Measurements from ENCODE around the gene KCNA10.

Gene KCNA10

GRCh38 chr1:110529011-110529410 is 10.0 kb upstream of the KCNA10 start:
- no peak overlapping the region for H3K4me3 ChIP-seq (ENCODE audit: low read depth in 1 of 2, low read length in 2 of 2)
- H3K9ac ChIP-seq (ENCODE audit: low read length): no peak overlapping the region
- H3K9me3 ChIP-seq (ENCODE audit: low read length): no peaks in the 10 kb centered on the region
- H3K4me1 ChIP-seq (ENCODE audit: insufficient read depth, low read length): no peaks in the 10 kb centered on the region
- H3K36me3 ChIP-seq (ENCODE audit: insufficient read depth, low read length): no peaks in the 10 kb centered on the region
- H3K27ac ChIP-seq (ENCODE audit: low read depth, low read length): no peak overlapping the region
- H3K27me3 ChIP-seq (ENCODE audit: control insufficient read depth in 1 of 2, insufficient read depth in 2 of 2, low read length in 2 of 2): peaks cover 0 to 23% of the 10 kb centered on the region in 2 donors

GRCh38 chr1:110526201-110526780 is 7.3 kb upstream of the KCNA10 start:
- no peaks in the 10 kb centered on the region for H3K9me3 ChIP-seq (ENCODE audit: low read length)
- H3K4me1 ChIP-seq (ENCODE audit: insufficient read depth, low read length): no peaks in the 10 kb centered on the region
- H3K27me3 ChIP-seq (ENCODE audit: control insufficient read depth in 1 of 2, insufficient read depth in 2 of 2, low read length in 2 of 2): peaks cover 0 to 26% of the 10 kb centered on the region in 2 donors
- H3K9ac ChIP-seq (ENCODE audit: low read length): no peak overlapping the region
- H3K27ac ChIP-seq (ENCODE audit: low read depth, low read length): no peak overlapping the region
- H3K36me3 ChIP-seq (ENCODE audit: insufficient read depth, low read length): no peaks in the 10 kb centered on the region
- no peak overlapping the region for H3K4me3 ChIP-seq (ENCODE audit: low read depth in 1 of 2, low read length in 2 of 2)

GRCh38 chr1:110525249-110525595 is 6.2 kb upstream of the KCNA10 start:
- no peak overlapping the region for H3K27ac ChIP-seq (ENCODE audit: low read depth, low read length)
- H3K36me3 ChIP-seq (ENCODE audit: insufficient read depth, low read length): no peaks in the 10 kb centered on the region
- no peak overlapping the region for H3K9ac ChIP-seq (ENCODE audit: low read length)
- no peaks in the 10 kb centered on the region for H3K4me1 ChIP-seq (ENCODE audit: insufficient read depth, low read length)
- H3K9me3 ChIP-seq (ENCODE audit: low read length): no peaks in the 10 kb centered on the region
- H3K27me3 ChIP-seq (ENCODE audit: control insufficient read depth in 1 of 2, insufficient read depth in 2 of 2, low read length in 2 of 2): peaks cover 0 to 23% of the 10 kb centered on the region in 2 donors
- no peak overlapping the region for H3K4me3 ChIP-seq (ENCODE audit: low read depth in 1 of 2, low read length in 2 of 2)

GRCh38 chr1:110524311-110525248 is 5.6 kb upstream of the KCNA10 start:
- peaks cover 0 to 21% of the 10 kb centered on the region in 2 donors for H3K27me3 ChIP-seq (ENCODE audit: control insufficient read depth in 1 of 2, insufficient read depth in 2 of 2, low read length in 2 of 2)

GRCh38 chr1:110523011-110523410 is 4.0 kb upstream of the KCNA10 start:
- Histone ChIP-seq H3K9ac (ENCODE audit: low read length) (no peak overlapping the region), H3K27ac (ENCODE audit: low read depth, low read length) (no peak overlapping the region), H3K27me3 (ENCODE audit: control insufficient read depth in 1 of 2, insufficient read depth in 2 of 2, low read length in 2 of 2) (peaks cover 0 to 15% of the 10 kb centered on the region in 2 donors), H3K4me1 (ENCODE audit: insufficient read depth, low read length) (no peaks in the 10 kb centered on the region), H3K9me3 (ENCODE audit: low read length) (no peaks in the 10 kb centered on the region), H3K36me3 (ENCODE audit: insufficient read depth, low read length) (no peaks in the 10 kb centered on the region), H3K4me3 (ENCODE audit: low read depth in 1 of 2, low read length in 2 of 2) (no peak overlapping the region)

More at GRCh38 chr1:110524311-110525248, 5.6 kb upstream of the KCNA10 start:
- no peak overlapping the region for H3K4me3 ChIP-seq (ENCODE audit: low read depth in 1 of 2, low read length in 2 of 2)
- H3K9me3 ChIP-seq (ENCODE audit: low read length): no peaks in the 10 kb centered on the region
- no peaks in the 10 kb centered on the region for H3K4me1 ChIP-seq (ENCODE audit: insufficient read depth, low read length)
- no peak overlapping the region for H3K27ac ChIP-seq (ENCODE audit: low read depth, low read length)
- no peaks in the 10 kb centered on the region for H3K36me3 ChIP-seq (ENCODE audit: insufficient read depth, low read length)
- no peak overlapping the region for H3K9ac ChIP-seq (ENCODE audit: low read length)

GRCh38 chr1:110522560-110522959 is 3.6 kb upstream of the KCNA10 start:
- Histone ChIP-seq H3K27ac (ENCODE audit: low read depth, low read length) (no peak overlapping the region), H3K9ac (ENCODE audit: low read length) (no peak overlapping the region), H3K4me3 (ENCODE audit: low read depth in 1 of 2, low read length in 2 of 2) (no peak overlapping the region), H3K36me3 (ENCODE audit: insufficient read depth, low read length) (no peaks in the 10 kb centered on the region), H3K27me3 (ENCODE audit: control insufficient read depth in 1 of 2, insufficient read depth in 2 of 2, low read length in 2 of 2) (peaks cover 0 to 15% of the 10 kb centered on the region in 2 donors), H3K9me3 (ENCODE audit: low read length) (no peaks in the 10 kb centered on the region), H3K4me1 (ENCODE audit: insufficient read depth, low read length) (no peaks in the 10 kb centered on the region)

GRCh38 chr1:110520827-110521226 is 1.9 kb upstream of the KCNA10 start:
- H3K4me3 ChIP-seq (ENCODE audit: low read depth in 1 of 2, low read length in 2 of 2): no peak overlapping the region
- no peaks in the 10 kb centered on the region for H3K36me3 ChIP-seq (ENCODE audit: insufficient read depth, low read length)
- no peak overlapping the region for H3K27ac ChIP-seq (ENCODE audit: low read depth, low read length)
- no peaks in the 10 kb centered on the region for H3K4me1 ChIP-seq (ENCODE audit: insufficient read depth, low read length)
- H3K9ac ChIP-seq (ENCODE audit: low read length): no peak overlapping the region
- H3K27me3 ChIP-seq (ENCODE audit: control insufficient read depth in 1 of 2, insufficient read depth in 2 of 2, low read length in 2 of 2): peaks cover 0 to 15% of the 10 kb centered on the region in 2 donors
- H3K9me3 ChIP-seq (ENCODE audit: low read length): no peaks in the 10 kb centered on the region

GRCh38 chr1:110515891-110516290 is 3.1 kb downstream of the KCNA10 start:
- Histone ChIP-seq H3K4me3 (ENCODE audit: low read depth in 1 of 2, low read length in 2 of 2) (no peak overlapping the region), H3K27me3 (ENCODE audit: control insufficient read depth in 1 of 2, insufficient read depth in 2 of 2, low read length in 2 of 2) (no peaks in the 10 kb centered on the region), H3K4me1 (ENCODE audit: insufficient read depth, low read length) (no peaks in the 10 kb centered on the region), H3K9ac (ENCODE audit: low read length) (no peak overlapping the region), H3K9me3 (ENCODE audit: low read length) (no peaks in the 10 kb centered on the region), H3K36me3 (ENCODE audit: insufficient read depth, low read length) (no peaks in the 10 kb centered on the region), H3K27ac (ENCODE audit: low read depth, low read length) (no peak overlapping the region)

- no peaks in the 10 kb centered on the region for H3K4me1 ChIP-seq (ENCODE audit: insufficient read depth, low read length)
- H3K27ac ChIP-seq (ENCODE audit: low read depth, low read length): no peak overlapping the region
- H3K4me3 ChIP-seq (ENCODE audit: low read depth in 1 of 2, low read length in 2 of 2): no peak overlapping the region
- H3K36me3 ChIP-seq (ENCODE audit: insufficient read depth, low read length): no peaks in the 10 kb centered on the region
- H3K9me3 ChIP-seq (ENCODE audit: low read length): no peaks in the 10 kb centered on the region
- no peaks in the 10 kb centered on the region for H3K27me3 ChIP-seq (ENCODE audit: control insufficient read depth in 1 of 2, insufficient read depth in 2 of 2, low read length in 2 of 2)
- H3K9ac ChIP-seq (ENCODE audit: low read length): no peak overlapping the region
Observed at GRCh38 chr1:110515041-110515440, 3.9 kb downstream of the KCNA10 start.

GRCh38 chr1:110513511-110513910 is 5.5 kb downstream of the KCNA10 start:
- Histone ChIP-seq H3K9ac (ENCODE audit: low read length) (no peak overlapping the region), H3K27ac (ENCODE audit: low read depth, low read length) (no peak overlapping the region), H3K9me3 (ENCODE audit: low read length) (no peaks in the 10 kb centered on the region), H3K27me3 (ENCODE audit: control insufficient read depth in 1 of 2, insufficient read depth in 2 of 2, low read length in 2 of 2) (no peaks in the 10 kb centered on the region), H3K36me3 (ENCODE audit: insufficient read depth, low read length) (no peaks in the 10 kb centered on the region), H3K4me3 (ENCODE audit: low read depth in 1 of 2, low read length in 2 of 2) (no peak overlapping the region), H3K4me1 (ENCODE audit: insufficient read depth, low read length) (no peaks in the 10 kb centered on the region)

- Histone ChIP-seq H3K9ac (ENCODE audit: low read length) (no peak overlapping the region), H3K36me3 (ENCODE audit: insufficient read depth, low read length) (no peaks in the 10 kb centered on the region), H3K4me3 (ENCODE audit: low read depth in 1 of 2, low read length in 2 of 2) (no peak overlapping the region), H3K27me3 (ENCODE audit: control insufficient read depth in 1 of 2, insufficient read depth in 2 of 2, low read length in 2 of 2) (no peaks in the 10 kb centered on the region), H3K4me1 (ENCODE audit: insufficient read depth, low read length) (no peaks in the 10 kb centered on the region), H3K9me3 (ENCODE audit: low read length) (no peaks in the 10 kb centered on the region), H3K27ac (ENCODE audit: low read depth, low read length) (no peak overlapping the region)
Observed at GRCh38 chr1:110511436-110511835, 7.5 kb downstream of the KCNA10 start.
